GM18520 (cell line): ENCODE results near the gene C6orf120.
A peak's percentile ranks its signal among the peaks of the same experiment; 100 is the strongest.

Source experiments
- ATAC-seq: cut with Tn5 transposase; IDR thresholded peaks from one replicate; pipeline ENCODE4 v1.9.1; 2021; ENCODE audit not compliant: unreplicated experiment

The C6orf120 gene

DNA sequence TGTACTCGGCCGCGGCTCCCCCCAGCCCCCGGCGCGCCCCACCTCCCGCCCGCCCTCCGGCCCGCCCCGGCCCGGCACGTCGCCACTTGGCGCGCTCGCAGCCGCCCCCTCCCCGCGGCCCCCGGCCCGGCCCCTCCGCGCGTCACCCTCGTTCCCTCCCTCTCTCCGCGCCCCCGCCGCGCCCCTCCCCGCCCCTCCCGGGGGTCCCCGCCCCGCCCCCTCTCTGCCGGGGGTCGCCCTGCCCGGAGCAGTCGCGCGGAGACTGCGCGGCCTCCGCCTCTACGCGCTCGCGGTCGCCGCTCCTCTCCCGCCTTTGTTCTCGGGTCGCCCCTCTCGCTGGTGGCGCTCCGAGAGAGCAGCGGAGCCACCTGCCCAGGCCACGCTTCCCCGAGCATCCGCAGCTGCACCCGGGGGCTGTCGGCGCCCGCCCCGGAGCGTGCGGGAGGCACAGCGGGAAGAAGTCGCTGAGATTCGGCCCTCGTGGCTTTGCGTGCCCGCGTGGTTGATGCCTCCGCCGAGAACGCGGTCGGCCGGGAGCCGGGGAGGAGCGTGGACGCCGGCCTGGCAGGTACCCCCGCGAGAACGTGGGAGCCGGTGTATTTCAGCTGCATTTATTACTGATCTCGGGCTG is 22.7 kb downstream of the C6orf120 start, which contains the start of gene PHF10:
PHF10 (minus strand) TSS at position 7 of the 631 bp plus-strand sequence. CDS start 569 bp downstream, outside the sequence.
- no peak for ATAC-seq

- ATAC-seq = no peak
These were observed 23.5 kb downstream of the C6orf120 start for GRCh38 chr6:169725125-169726048.

- ATAC-seq = no peak
These were observed 24.1 kb downstream of the C6orf120 start for GRCh38 chr6:169726049-169726400.

DNA sequence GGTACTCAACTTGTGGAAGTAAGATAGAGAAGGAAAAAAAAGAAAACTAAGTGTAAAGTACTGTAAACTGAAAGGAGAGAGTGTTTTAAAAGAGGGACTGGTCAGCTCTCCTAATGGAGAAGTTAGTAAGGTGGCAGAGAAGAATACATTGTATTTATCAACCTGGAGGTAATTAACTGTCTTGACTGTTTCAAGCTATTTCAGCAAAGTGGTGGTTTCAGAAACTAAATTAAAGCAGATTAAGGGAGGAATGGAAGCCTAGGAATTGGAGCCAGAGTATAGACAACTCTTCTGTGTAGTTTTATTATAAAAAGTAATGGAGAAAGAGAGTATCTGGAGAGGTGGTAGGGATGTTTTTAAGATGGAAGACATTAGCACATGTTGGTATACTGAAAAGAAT is 25.0 kb downstream of the C6orf120 start:
- ATAC-seq = no peak

DNA sequence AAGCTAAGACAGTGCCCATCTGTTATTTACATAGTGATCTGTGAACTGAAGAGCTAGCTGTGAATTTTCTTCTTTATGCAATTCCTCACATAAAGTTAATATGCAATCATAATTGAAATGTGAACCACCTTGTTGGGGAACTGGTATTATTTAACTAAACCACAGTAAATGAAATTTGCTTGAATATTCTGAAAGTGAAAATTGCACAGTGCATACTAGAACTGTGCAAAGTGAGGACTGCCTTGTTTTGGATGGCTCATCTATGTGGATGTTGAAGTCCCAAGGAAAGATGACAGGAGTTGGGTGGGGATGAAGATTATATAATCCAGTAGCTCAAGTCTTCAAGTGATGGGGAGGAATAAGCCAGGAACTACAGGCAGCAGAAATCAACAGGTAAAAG is 28.0 kb downstream of the C6orf120 start:
- ATAC-seq = no peak

DNA sequence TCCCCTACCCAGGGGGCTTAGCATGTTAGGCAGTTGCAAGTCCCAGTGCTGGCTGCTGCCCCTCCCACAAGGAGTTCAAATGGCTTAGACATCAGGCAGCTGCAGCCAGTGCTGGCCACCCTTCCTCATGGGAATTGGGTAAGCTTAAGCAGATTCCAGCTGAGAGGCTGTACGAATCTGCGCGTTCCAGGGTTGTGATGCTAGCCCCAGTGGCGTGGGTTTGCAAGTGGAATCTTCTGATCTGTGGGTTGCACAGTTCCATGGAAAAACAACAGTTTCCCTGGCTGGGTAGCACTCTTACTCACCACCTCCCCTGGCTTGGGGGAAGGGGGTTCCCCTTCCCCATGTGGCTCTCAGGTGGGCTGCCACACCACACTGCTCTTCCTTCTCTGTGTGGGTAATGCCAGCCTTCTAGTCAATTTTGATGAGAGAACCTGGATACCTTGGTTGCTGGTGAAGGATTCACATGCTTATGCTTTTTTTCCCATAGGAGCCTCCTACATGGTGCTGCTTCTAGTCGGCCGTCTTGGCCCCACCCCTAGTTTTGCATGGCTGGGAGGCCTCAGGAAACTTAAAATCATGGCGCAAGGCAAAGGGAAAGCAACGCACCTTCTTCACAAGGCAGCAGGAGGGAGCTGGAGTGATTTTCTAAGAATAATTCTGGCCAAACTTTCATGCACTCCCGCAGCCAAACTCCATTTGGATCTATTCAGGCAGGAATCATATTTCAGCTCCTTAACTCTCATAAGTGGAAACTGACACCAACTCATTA is 36.5 kb downstream of the C6orf120 start:
- ATAC-seq = no peak

DNA sequence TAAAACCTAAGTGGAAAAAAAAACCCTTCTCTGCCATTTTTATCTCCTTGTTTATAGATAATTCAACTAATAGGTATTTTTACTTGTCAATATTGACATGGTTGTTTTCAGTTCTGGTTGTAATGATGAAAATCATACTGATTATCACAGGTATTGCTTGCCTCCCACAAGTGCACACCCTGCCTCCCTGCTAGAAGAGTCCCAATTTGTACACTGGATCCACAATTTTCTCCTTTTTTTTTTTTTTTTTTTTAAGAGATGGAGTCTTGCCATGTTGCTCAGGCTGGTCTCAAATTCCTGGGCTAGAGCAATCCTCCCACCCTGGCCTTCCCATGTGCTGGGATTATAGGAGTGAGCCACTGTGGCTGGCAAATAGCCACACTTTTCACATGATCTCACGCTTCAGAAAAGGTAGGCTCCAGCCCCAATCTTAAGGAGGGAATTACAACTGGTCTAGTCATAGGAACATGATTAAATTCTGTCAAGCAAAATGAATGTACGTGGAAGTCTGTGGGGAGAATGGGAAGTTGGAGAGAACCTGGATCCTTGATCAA is 37.1 kb downstream of the C6orf120 start:
- ATAC-seq = no peak

- ATAC-seq = no peak
These were observed 39.4 kb downstream of the C6orf120 start for GRCh38 chr6:169741344-169741743.

GRCh38 chr6:169745405-169745804 is 43.5 kb downstream of the C6orf120 start:
- no peak for ATAC-seq

GRCh38 chr6:169746556-169746955 is 44.6 kb downstream of the C6orf120 start:
- no peak for ATAC-seq

DNA sequence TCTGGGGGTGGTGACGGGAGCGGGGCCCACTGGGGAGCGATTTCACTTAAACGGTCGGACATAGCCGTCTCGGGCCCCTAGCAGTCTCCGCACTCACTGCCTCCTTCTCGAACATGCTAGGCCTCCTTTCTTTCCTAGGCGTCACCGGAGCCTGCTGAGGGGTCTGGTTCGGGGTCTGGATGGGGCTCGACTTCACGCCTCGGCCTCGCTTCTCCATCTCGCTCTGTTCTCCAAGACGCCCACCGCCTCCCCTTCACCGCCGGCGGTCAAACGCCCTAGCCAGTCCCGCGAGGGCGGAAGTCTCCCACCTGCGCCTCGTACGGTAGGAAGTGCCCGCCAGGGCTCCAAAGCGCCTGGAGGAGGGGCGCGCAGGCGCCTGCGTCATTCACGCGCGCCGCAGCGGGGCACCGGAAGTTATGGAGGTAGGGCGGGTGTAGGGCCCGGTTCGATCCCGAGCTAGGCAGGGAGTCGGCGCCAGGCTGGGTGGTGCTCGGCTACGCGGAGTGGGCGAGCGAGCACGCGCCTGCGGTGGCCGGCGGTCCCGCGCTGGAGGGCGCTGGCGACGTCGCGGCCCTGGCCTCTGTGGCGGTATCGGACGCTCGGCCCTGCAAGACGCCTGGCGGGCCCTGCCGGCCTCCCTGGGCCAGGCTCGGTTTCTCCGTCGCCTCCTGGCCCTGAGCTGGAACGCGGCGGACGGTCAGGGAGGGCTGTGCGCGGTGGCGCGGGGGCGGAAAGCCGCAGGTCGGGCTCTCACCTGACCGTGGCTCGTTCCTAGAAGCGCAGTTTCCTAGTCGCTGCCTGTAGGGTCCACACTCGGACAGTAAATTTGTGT is 49.5 kb downstream of the C6orf120 start, which contains the start of the genes DYNLT2 and ERMARD:
DYNLT2 (minus strand) TSS at position 331 of the 832 bp plus-strand sequence; CDS start at position 217, 114 bp downstream.
ERMARD (plus strand) TSS at position 381 of the 832 bp plus-strand sequence; CDS start at position 417, 36 bp downstream.
- ATAC-seq = peak; percentile 94

DNA sequence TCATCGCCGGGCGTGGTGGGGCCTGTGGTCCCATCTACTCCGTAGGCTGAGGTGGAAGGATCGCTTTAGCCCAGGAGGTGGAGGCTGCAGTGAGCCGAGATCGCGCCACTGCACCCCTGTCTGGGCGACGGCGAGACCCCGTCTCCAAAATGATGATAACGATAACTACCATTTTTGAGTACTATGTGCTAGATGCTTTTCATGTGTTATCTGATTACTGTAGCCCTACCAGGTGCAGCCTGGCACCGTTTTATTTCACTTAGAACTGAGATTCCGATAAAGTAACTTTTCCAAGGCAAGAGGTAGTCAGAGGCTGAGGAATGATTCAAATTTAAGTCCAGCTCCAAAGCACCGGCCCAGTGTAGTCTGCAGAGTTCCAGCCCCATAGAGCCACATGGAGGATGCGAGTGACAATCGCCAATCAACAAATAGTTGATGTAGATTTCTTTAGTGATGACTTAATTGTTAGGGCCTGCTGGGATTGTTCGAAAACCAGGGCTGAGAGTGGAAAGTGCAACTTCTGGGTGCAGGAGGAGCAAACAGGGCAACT is 50.2 kb downstream of the C6orf120 start:
- ATAC-seq = no peak
